Body of pancreas (tissue), 4 donors: Measurements from ENCODE around the gene ADAMTS19.

ENCODE experiments used
- CTCF ChIP-seq, 7 experiments: fragments of 450-650 bp in 4 of 7; fragments of 200-600 bp in 3 of 7; sonication (generic) in 3 of 7; IDR thresholded peaks; one replicate each; pipeline ENCODE4 v1.5.1; 2016 to 2019; ENCODE audit warnings: antibody characterized with exemption in 7 of 7
- POLR2A ChIP-seq, 3 donors: fragments of 450-650 bp; IDR thresholded peaks; one replicate each; pipeline ENCODE4 v1.6.1; 2016; ENCODE audit warnings: antibody characterized with exemption in 3 of 3, mild to moderate bottlenecking in 2 of 3

- TF ChIP-seq POLR2A (IDR thresholded peaks at IDR 0.05) (no peak), CTCF (IDR thresholded peaks at IDR 0.05) (no peak)
Measured at GRCh38 chr5:129496421-129496820, 36.3 kb downstream of the ADAMTS19 start.
